Measurements from ENCODE around the gene MPHOSPH10.

Gene MPHOSPH10

GRCh38 chr2:71156573-71156972, 26.1 kb downstream of the MPHOSPH10 start:
- WGBS, 2 donors (ENCODE audit: extremely low coverage in 2 of 2, insufficient read length in 2 of 2, insufficient replicate concordance in 1 of 2) = no CpG with 5 or more reads among the region's 6 CpGs
- Histone ChIP-seq H4K91ac (ENCODE audit: low read depth, low read length, poor library complexity) (no peak overlapping the region), H2AFZ (ENCODE audit: low read length) (no peak overlapping the region), H3K9me3 (replicated peaks in 1 of 2; ENCODE audit: control insufficient read depth in 2 of 2, insufficient read depth in 1 of 2, low read depth in 1 of 2, low read length in 2 of 2) (no peaks in the 10 kb centered on the region), H3K4me1 (ENCODE audit: control insufficient read depth in 2 of 2, insufficient read depth in 1 of 2, low read depth in 1 of 2, low read length in 2 of 2) (peaks cover 4 to 7% of the 10 kb centered on the region in 2 donors), H3K27ac (replicated peaks; ENCODE audit: low read length) (no peak overlapping the region), H3K36me3 (replicated peaks in 1 of 2; ENCODE audit: control insufficient read depth in 2 of 2, insufficient read depth in 2 of 2, low read length in 2 of 2) (no peaks in the 10 kb centered on the region), H3K14ac (ENCODE audit: low read length) (no peak overlapping the region), H4K8ac (ENCODE audit: low read depth, low read length) (no peak overlapping the region), H2BK120ac (ENCODE audit: low read depth, low read length) (no peak overlapping the region), H2BK5ac (ENCODE audit: low read length) (peak overlapping the region; percentile 57), H3K9ac (ENCODE audit: low read depth, low read length, poor library complexity) (no peak overlapping the region), H3K4me2 (ENCODE audit: insufficient read depth, low read length, poor library complexity, severe bottlenecking) (no peak overlapping the region), H2AK5ac (ENCODE audit: low read depth, low read length) (no peak overlapping the region), H2BK12ac (ENCODE audit: low read length) (no peak overlapping the region), H2BK15ac (ENCODE audit: low read length) (no peak overlapping the region), H3K18ac (ENCODE audit: low read length) (no peak overlapping the region), H3K4ac (ENCODE audit: low read length) (no peak overlapping the region), H3K27me3 (ENCODE audit: control insufficient read depth in 3 of 3, insufficient read depth in 3 of 3, low read depth in 1 of 3, low read length in 3 of 3) (peaks cover 0 to 8% (median 0%) of the 10 kb centered on the region in 3 experiments), H3K4me3 (ENCODE audit: low read length in 2 of 2) (peak overlapping the region in 1 of 2 donors; percentile 25), H3K23ac (ENCODE audit: low read depth, low read length, poor library complexity) (no peak overlapping the region), H3K79me1 (ENCODE audit: low read depth, low read length) (no peaks in the 10 kb centered on the region)
- no peak for DNase-seq (ENCODE audit: low spot score)

DNA sequence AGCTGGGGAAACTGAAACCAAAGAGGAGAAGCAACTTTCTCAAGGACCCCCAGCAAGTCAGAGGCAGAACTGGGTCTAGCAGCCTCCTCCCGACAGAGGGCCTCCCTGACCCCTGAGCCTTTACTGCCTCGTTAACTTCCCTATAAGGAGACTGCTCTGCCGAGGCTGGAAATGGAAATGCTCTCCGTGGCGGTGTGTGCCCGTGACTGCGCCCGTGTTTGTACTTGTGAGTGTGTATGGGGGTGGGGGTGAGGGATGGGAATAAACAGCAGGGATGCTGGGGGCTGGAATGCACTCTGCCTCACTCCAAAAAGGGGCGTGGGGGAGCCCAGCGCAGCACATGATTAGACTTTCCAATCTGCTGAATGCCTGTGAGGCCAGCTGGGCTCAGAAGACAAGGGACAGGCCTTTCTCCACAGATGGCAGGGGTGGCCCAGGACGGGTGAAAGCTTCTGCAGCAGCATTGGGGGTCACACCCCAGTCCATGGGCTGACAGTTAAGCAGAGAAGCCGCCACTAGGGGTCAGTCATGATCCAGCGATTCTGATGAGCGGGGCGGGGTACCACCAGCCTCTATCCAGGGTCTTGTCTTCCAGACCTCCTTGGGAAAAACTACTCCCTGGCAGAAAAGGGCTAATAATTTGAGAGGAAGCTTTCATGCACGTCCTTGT, 26.8 kb downstream of the MPHOSPH10 start:
- Histone ChIP-seq H2BK120ac (ENCODE audit: low read depth, low read length) (no peak overlapping the region), H4K8ac (ENCODE audit: low read depth, low read length) (no peak overlapping the region), H3K14ac (ENCODE audit: low read length) (no peak overlapping the region), H2BK12ac (ENCODE audit: low read length) (no peak overlapping the region), H4K91ac (ENCODE audit: low read depth, low read length, poor library complexity) (no peak overlapping the region), H3K18ac (ENCODE audit: low read length) (peak overlapping the region; percentile 77), H3K4me2 (ENCODE audit: insufficient read depth, low read length, poor library complexity, severe bottlenecking) (no peak overlapping the region), H3K79me1 (ENCODE audit: low read depth, low read length) (no peaks in the 10 kb centered on the region), H3K9ac (ENCODE audit: low read depth, low read length, poor library complexity) (peak overlapping the region; percentile 27), H3K27me3 (ENCODE audit: control insufficient read depth in 3 of 3, insufficient read depth in 3 of 3, low read depth in 1 of 3, low read length in 3 of 3) (peaks cover 0 to 8% (median 0%) of the 10 kb centered on the region in 3 experiments), H3K27ac (replicated peaks; ENCODE audit: low read length) (no peak overlapping the region), H2BK5ac (ENCODE audit: low read length) (no peak overlapping the region), H3K4me3 (ENCODE audit: low read length in 2 of 2) (no peak overlapping the region), H3K4ac (ENCODE audit: low read length) (no peak overlapping the region), H3K4me1 (ENCODE audit: control insufficient read depth in 2 of 2, insufficient read depth in 1 of 2, low read depth in 1 of 2, low read length in 2 of 2) (peaks cover 4 to 7% of the 10 kb centered on the region in 2 donors), H2AFZ (ENCODE audit: low read length) (peak overlapping the region; percentile 57), H2BK15ac (ENCODE audit: low read length) (no peak overlapping the region), H2AK5ac (ENCODE audit: low read depth, low read length) (no peak overlapping the region), H3K9me3 (replicated peaks in 1 of 2; ENCODE audit: control insufficient read depth in 2 of 2, insufficient read depth in 1 of 2, low read depth in 1 of 2, low read length in 2 of 2) (no peaks in the 10 kb centered on the region), H3K23ac (ENCODE audit: low read depth, low read length, poor library complexity) (no peak overlapping the region), H3K36me3 (replicated peaks in 1 of 2; ENCODE audit: control insufficient read depth in 2 of 2, insufficient read depth in 2 of 2, low read length in 2 of 2) (no peaks in the 10 kb centered on the region)
- WGBS, 2 donors (ENCODE audit: extremely low coverage in 2 of 2, insufficient read length in 2 of 2, insufficient replicate concordance in 1 of 2) = no CpG with 5 or more reads among the region's 16 CpGs
- DNase-seq (ENCODE audit: low spot score) = peak; percentile 77

GRCh38 chr2:71166812-71167211, 36.4 kb downstream of the MPHOSPH10 start:
- Histone ChIP-seq H3K14ac (ENCODE audit: low read length) (no peak overlapping the region), H2BK5ac (ENCODE audit: low read length) (no peak overlapping the region), H3K4ac (ENCODE audit: low read length) (no peak overlapping the region), H3K23ac (ENCODE audit: low read depth, low read length, poor library complexity) (no peak overlapping the region), H2BK15ac (ENCODE audit: low read length) (no peak overlapping the region), H3K9ac (ENCODE audit: low read depth, low read length, poor library complexity) (no peak overlapping the region), H2AK5ac (ENCODE audit: low read depth, low read length) (peak overlapping the region; percentile 82), H3K4me2 (ENCODE audit: insufficient read depth, low read length, poor library complexity, severe bottlenecking) (no peak overlapping the region), H3K18ac (ENCODE audit: low read length) (peak overlapping the region; percentile 48), H3K27ac (replicated peaks; ENCODE audit: low read length) (no peak overlapping the region), H3K4me1 (ENCODE audit: control insufficient read depth in 2 of 2, insufficient read depth in 1 of 2, low read depth in 1 of 2, low read length in 2 of 2) (no peaks in the 10 kb centered on the region), H2AFZ (ENCODE audit: low read length) (peak overlapping the region; percentile 11), H4K91ac (ENCODE audit: low read depth, low read length, poor library complexity) (no peak overlapping the region), H3K4me3 (ENCODE audit: low read length in 2 of 2) (no peak overlapping the region), H2BK12ac (ENCODE audit: low read length) (no peak overlapping the region), H3K27me3 (ENCODE audit: control insufficient read depth in 3 of 3, insufficient read depth in 3 of 3, low read depth in 1 of 3, low read length in 3 of 3) (peaks cover 0 to 17% (median 0%) of the 10 kb centered on the region in 3 experiments), H3K79me1 (ENCODE audit: low read depth, low read length) (no peaks in the 10 kb centered on the region), H2BK120ac (ENCODE audit: low read depth, low read length) (no peak overlapping the region), H3K36me3 (replicated peaks in 1 of 2; ENCODE audit: control insufficient read depth in 2 of 2, insufficient read depth in 2 of 2, low read length in 2 of 2) (no peaks in the 10 kb centered on the region), H3K9me3 (replicated peaks in 1 of 2; ENCODE audit: control insufficient read depth in 2 of 2, insufficient read depth in 1 of 2, low read depth in 1 of 2, low read length in 2 of 2) (no peaks in the 10 kb centered on the region), H4K8ac (ENCODE audit: low read depth, low read length) (no peak overlapping the region)
- WGBS, 2 donors (ENCODE audit: extremely low coverage in 2 of 2, insufficient read length in 2 of 2, insufficient replicate concordance in 1 of 2) = no CpG with 5 or more reads among the region's 3 CpGs
- no peak for DNase-seq (ENCODE audit: low spot score)

- Histone ChIP-seq H3K9me3 (replicated peaks in 1 of 2; ENCODE audit: control insufficient read depth in 2 of 2, insufficient read depth in 1 of 2, low read depth in 1 of 2, low read length in 2 of 2) (no peaks in the 10 kb centered on the region), H3K23ac (ENCODE audit: low read depth, low read length, poor library complexity) (no peak overlapping the region), H3K27me3 (ENCODE audit: control insufficient read depth in 3 of 3, insufficient read depth in 3 of 3, low read depth in 1 of 3, low read length in 3 of 3) (peaks cover 0 to 23% (median 0%) of the 10 kb centered on the region in 3 experiments), H3K79me1 (ENCODE audit: low read depth, low read length) (no peaks in the 10 kb centered on the region), H2BK12ac (ENCODE audit: low read length) (no peak overlapping the region), H3K4me2 (ENCODE audit: insufficient read depth, low read length, poor library complexity, severe bottlenecking) (no peak overlapping the region), H3K27ac (replicated peaks; ENCODE audit: low read length) (no peak overlapping the region), H3K4me3 (ENCODE audit: low read length in 2 of 2) (peak overlapping the region in 1 of 2 donors; percentile 20), H3K36me3 (replicated peaks in 1 of 2; ENCODE audit: control insufficient read depth in 2 of 2, insufficient read depth in 2 of 2, low read length in 2 of 2) (no peaks in the 10 kb centered on the region), H2AFZ (ENCODE audit: low read length) (no peak overlapping the region), H3K14ac (ENCODE audit: low read length) (no peak overlapping the region), H2AK5ac (ENCODE audit: low read depth, low read length) (no peak overlapping the region), H3K18ac (ENCODE audit: low read length) (no peak overlapping the region), H4K91ac (ENCODE audit: low read depth, low read length, poor library complexity) (no peak overlapping the region), H2BK5ac (ENCODE audit: low read length) (no peak overlapping the region), H2BK120ac (ENCODE audit: low read depth, low read length) (no peak overlapping the region), H3K9ac (ENCODE audit: low read depth, low read length, poor library complexity) (no peak overlapping the region), H3K4ac (ENCODE audit: low read length) (no peak overlapping the region), H3K4me1 (ENCODE audit: control insufficient read depth in 2 of 2, insufficient read depth in 1 of 2, low read depth in 1 of 2, low read length in 2 of 2) (peaks cover 0 to 2% of the 10 kb centered on the region in 2 donors), H4K8ac (ENCODE audit: low read depth, low read length) (no peak overlapping the region), H2BK15ac (ENCODE audit: low read length) (no peak overlapping the region)
- no CpG with 5 or more reads among the region's 1 CpG for WGBS, 2 donors (ENCODE audit: extremely low coverage in 2 of 2, insufficient read length in 2 of 2, insufficient replicate concordance in 1 of 2)
- no peak for DNase-seq (ENCODE audit: low spot score)
Observed at GRCh38 chr2:71173096-71173495, 42.7 kb downstream of the MPHOSPH10 start.

Measured in neuronal stem cell (in vitro differentiated cells).